Measurements from ENCODE around the gene BMP7. TPM values are rescaled to one million over a fixed set of nuclear protein-coding genes. Genes with fewer than 3 reads are reported as not detected.

The BMP7 gene
- total RNA-seq, 1 donor: not detected

DNA sequence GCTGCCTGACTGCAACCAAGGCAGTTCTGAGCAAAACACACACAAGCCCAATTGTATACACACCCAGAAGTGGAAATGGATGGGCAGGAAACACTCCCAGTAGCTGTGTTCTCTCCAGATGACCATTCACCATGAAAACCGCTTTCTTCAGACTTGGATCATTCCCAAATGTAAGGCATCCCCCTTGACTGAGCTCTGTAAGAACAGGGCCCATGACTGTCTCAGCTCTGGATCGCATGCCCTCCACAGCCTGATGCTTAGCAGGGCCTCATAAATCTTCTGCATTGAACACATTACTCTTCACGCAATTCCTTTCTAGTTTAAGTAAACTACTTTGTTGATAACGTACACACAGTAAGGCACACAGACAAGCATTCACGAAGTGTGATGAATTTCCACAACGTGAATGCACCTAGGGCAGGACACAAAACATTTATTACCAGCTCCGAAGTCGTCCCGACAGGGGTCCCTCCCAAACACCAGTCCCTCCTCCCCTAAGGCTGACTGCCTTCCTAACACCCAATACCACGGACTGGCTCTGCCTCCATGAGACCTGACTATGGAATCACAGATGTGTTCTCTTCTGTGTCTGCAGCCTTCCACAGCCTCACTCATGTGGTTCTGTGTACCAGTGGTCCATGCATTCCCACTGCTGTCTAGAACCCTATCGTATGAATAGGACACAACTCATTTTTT is 31.7 kb downstream of the BMP7 start:
- H3K4me1 ChIP-seq (ENCODE audit: insufficient read depth, low read length): no peaks in the 10 kb centered on the region
- TF ChIP-seq, protein P1, sequence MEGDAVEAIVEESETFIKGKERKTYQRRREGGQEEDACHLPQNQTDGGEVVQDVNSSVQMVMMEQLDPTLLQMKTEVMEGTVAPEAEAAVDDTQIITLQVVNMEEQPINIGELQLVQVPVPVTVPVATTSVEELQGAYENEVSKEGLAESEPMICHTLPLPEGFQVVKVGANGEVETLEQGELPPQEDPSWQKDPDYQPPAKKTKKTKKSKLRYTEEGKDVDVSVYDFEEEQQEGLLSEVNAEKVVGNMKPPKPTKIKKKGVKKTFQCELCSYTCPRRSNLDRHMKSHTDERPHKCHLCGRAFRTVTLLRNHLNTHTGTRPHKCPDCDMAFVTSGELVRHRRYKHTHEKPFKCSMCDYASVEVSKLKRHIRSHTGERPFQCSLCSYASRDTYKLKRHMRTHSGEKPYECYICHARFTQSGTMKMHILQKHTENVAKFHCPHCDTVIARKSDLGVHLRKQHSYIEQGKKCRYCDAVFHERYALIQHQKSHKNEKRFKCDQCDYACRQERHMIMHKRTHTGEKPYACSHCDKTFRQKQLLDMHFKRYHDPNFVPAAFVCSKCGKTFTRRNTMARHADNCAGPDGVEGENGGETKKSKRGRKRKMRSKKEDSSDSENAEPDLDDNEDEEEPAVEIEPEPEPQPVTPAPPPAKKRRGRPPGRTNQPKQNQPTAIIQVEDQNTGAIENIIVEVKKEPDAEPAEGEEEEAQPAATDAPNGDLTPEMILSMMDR (IDR thresholded peaks at IDR 0.05; ENCODE audit: extremely low read depth, low read depth, low read length): no peak
- H3K4me2 ChIP-seq (ENCODE audit: insufficient read depth, low read length): no peak overlapping the region
- no peaks in the 10 kb centered on the region for H3K27me3 ChIP-seq (ENCODE audit: insufficient read depth, low read length)
- no peaks in the 10 kb centered on the region for H3K36me3 ChIP-seq (ENCODE audit: insufficient read depth, low read length)
- H3K4me3 ChIP-seq (ENCODE audit: insufficient read depth, low read length): no peak overlapping the region
- no peak overlapping the region for H3K27ac ChIP-seq (ENCODE audit: low read depth, low read length)
- H4K20me1 ChIP-seq (ENCODE audit: insufficient read depth, low read length): no peaks in the 10 kb centered on the region
- no peaks in the 10 kb centered on the region for H3K9me3 ChIP-seq (ENCODE audit: low read depth, low read length)
- H2AFZ ChIP-seq (ENCODE audit: low read length): no peak overlapping the region
- H3K79me2 ChIP-seq (ENCODE audit: insufficient read depth, low read length): no peaks in the 10 kb centered on the region
- DNase-seq (ENCODE audit: insufficient read length, low spot score, missing footprints): no peak

DNA sequence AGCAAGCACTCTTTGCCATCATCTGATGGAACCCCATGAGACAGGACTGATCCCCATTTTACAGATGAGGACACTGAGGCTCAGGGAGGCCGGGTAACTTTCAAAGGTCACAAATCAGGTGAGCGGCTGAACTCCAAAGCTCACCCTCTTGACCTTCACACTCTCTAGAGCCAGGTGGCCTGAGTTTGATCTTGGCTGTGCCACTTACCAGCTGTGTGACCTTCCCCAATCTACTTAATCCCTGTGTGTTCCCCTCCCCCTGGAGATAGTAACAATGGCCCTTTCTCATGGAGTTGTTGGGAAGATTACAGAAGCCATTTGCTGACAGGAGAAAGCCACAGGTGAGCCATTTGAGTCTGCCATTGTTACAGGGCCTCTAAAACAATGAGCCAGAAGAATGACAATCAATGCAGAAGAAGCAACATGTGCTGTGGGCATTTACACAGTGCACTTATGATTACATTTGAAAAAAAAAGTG is 34.5 kb downstream of the BMP7 start:
- H2AFZ ChIP-seq (ENCODE audit: low read length): no peak overlapping the region
- TF ChIP-seq, protein P1 (IDR thresholded peaks at IDR 0.05; ENCODE audit: extremely low read depth, low read depth, low read length): no peak
- H3K27ac ChIP-seq (ENCODE audit: low read depth, low read length): no peak overlapping the region
- H3K4me1 ChIP-seq (ENCODE audit: insufficient read depth, low read length): no peaks in the 10 kb centered on the region
- DNase-seq (ENCODE audit: insufficient read length, low spot score, missing footprints): no peak
- H3K4me2 ChIP-seq (ENCODE audit: insufficient read depth, low read length): no peak overlapping the region
- no peak overlapping the region for H3K4me3 ChIP-seq (ENCODE audit: insufficient read depth, low read length)
- no peaks in the 10 kb centered on the region for H3K27me3 ChIP-seq (ENCODE audit: insufficient read depth, low read length)
- H3K79me2 ChIP-seq (ENCODE audit: insufficient read depth, low read length): no peaks in the 10 kb centered on the region
- no peaks in the 10 kb centered on the region for H3K36me3 ChIP-seq (ENCODE audit: insufficient read depth, low read length)
- H3K9me3 ChIP-seq (ENCODE audit: low read depth, low read length): no peaks in the 10 kb centered on the region
- H4K20me1 ChIP-seq (ENCODE audit: insufficient read depth, low read length): no peaks in the 10 kb centered on the region

DNA sequence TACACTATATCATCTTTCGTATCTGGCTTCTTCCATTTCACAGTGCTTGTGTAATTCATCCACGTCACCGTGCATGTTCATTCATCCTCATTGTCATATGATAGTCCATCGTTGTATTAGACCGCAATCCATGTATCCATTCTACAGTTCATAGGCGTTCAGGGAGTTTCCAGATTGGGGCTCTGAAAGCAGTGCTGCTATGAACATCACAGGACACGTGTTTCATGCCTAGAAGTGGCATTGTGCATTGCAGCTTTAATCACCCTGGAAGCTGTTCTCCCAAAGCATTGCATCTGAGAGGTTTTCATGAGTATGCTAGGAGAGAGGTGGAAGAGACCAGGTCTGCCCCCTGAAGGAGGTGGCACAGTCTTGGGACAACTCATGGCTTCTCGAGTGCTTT is 35.3 kb downstream of the BMP7 start:
- Histone ChIP-seq H3K4me1 (ENCODE audit: insufficient read depth, low read length) (no peaks in the 10 kb centered on the region), H3K4me3 (ENCODE audit: insufficient read depth, low read length) (no peak overlapping the region), H3K4me2 (ENCODE audit: insufficient read depth, low read length) (no peak overlapping the region), H4K20me1 (ENCODE audit: insufficient read depth, low read length) (no peaks in the 10 kb centered on the region), H3K27ac (ENCODE audit: low read depth, low read length) (no peak overlapping the region), H3K36me3 (ENCODE audit: insufficient read depth, low read length) (no peaks in the 10 kb centered on the region), H2AFZ (ENCODE audit: low read length) (no peak overlapping the region), H3K9me3 (ENCODE audit: low read depth, low read length) (no peaks in the 10 kb centered on the region), H3K27me3 (ENCODE audit: insufficient read depth, low read length) (no peaks in the 10 kb centered on the region), H3K79me2 (ENCODE audit: insufficient read depth, low read length) (no peaks in the 10 kb centered on the region)
- TF ChIP-seq, protein P1 (IDR thresholded peaks at IDR 0.05; ENCODE audit: extremely low read depth, low read depth, low read length): no peak
- DNase-seq (ENCODE audit: insufficient read length, low spot score, missing footprints): no peak

DNA sequence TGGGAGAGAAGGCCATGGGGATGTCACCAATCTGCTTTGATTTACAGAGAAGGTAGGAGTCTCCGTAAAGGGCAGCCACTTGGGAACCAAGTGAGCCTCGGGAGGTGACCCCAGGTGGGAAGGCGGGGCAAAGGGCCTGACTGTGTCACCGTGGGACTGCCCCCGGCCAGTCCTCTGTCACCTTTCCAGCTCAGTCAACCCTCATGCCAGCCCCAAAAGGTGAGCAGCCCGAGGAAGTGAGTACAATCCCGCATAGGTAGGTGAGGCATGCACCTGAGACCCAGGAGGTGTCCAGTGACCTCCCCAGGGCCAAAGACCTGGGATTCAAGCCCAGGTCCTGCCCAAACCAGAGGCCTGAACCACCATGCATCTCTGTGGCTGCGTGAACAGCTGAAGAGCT is 36.2 kb downstream of the BMP7 start:
- no peak for DNase-seq (ENCODE audit: insufficient read length, low spot score, missing footprints)
- no peak overlapping the region for H3K27ac ChIP-seq (ENCODE audit: low read depth, low read length)
- H3K79me2 ChIP-seq (ENCODE audit: insufficient read depth, low read length): no peaks in the 10 kb centered on the region
- H3K4me2 ChIP-seq (ENCODE audit: insufficient read depth, low read length): no peak overlapping the region
- TF ChIP-seq, protein P1 (IDR thresholded peaks at IDR 0.05; ENCODE audit: extremely low read depth, low read depth, low read length): no peak
- no peak overlapping the region for H2AFZ ChIP-seq (ENCODE audit: low read length)
- H3K27me3 ChIP-seq (ENCODE audit: insufficient read depth, low read length): no peaks in the 10 kb centered on the region
- H3K9me3 ChIP-seq (ENCODE audit: low read depth, low read length): no peaks in the 10 kb centered on the region
- H3K4me1 ChIP-seq (ENCODE audit: insufficient read depth, low read length): no peaks in the 10 kb centered on the region
- H4K20me1 ChIP-seq (ENCODE audit: insufficient read depth, low read length): no peaks in the 10 kb centered on the region
- H3K36me3 ChIP-seq (ENCODE audit: insufficient read depth, low read length): no peaks in the 10 kb centered on the region
- H3K4me3 ChIP-seq (ENCODE audit: insufficient read depth, low read length): no peak overlapping the region

Measured in osteoblast (primary cell).